Panc1 (cell line): ENCODE results near the gene SCAMP1.

Experiments
- POLR2AphosphoS5 ChIP-seq: IDR thresholded peaks from 2 replicates; pipeline ENCODE4 v1.6.1; 2012; ENCODE audit warnings: mild to moderate bottlenecking, low read depth, low read length, moderate library complexity
- SIN3A ChIP-seq: IDR thresholded peaks from 2 replicates; pipeline ENCODE4 v1.6.1; 2012; ENCODE audit warnings: low read depth, mild to moderate bottlenecking, low read length, moderate library complexity, borderline replicate concordance; ENCODE audit not compliant: insufficient read depth
- TCF7L2 ChIP-seq: IDR thresholded peaks from 2 replicates; pipeline ENCODE4 v1.6.1; 2011; ENCODE audit warnings: mild to moderate bottlenecking, low read depth, low read length, inconsistent platforms
- TF ChIP-seq, protein P1 (sequence below), 2 experiments: IDR thresholded peaks; 2 replicates each; pipeline ENCODE4 v1.6.1; 2011 to 2012; ENCODE audit warnings: low read depth in 2 of 2, control low read depth in 1 of 2, low read length in 1 of 2, mild to moderate bottlenecking in 1 of 2, moderate library complexity in 1 of 2; ENCODE audit not compliant: insufficient read depth in 1 of 2
- TF ChIP-seq, protein P2 (sequence below): fragments of 450-650 bp; IDR thresholded peaks from 2 replicates; pipeline ENCODE4 v1.5.1; 2017; ENCODE audit warnings: mild to moderate bottlenecking

DNA sequence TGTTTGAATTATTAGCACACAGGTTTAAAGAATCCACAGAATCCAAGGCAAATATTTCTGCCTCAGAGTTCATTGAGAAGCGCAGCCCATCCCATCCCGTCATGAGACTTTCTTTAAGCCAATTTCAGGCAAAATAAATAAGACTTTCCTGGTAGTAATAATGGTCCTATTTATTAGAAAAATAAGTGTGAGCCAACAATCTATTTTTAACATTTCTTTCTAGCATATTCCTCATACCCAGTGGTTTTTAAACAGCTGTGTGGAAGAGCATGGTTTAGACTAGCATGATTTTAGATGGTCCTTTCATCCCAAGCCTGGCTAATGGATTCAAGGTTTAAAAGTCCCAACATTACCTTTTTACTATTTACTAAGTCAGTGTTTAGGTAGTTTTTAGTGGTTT, 125.8 kb downstream of the SCAMP1 start:
- TF ChIP-seq POLR2AphosphoS5 (no peak), TCF7L2 (no peak), SIN3A (no peak)
- TF ChIP-seq, protein P1, sequence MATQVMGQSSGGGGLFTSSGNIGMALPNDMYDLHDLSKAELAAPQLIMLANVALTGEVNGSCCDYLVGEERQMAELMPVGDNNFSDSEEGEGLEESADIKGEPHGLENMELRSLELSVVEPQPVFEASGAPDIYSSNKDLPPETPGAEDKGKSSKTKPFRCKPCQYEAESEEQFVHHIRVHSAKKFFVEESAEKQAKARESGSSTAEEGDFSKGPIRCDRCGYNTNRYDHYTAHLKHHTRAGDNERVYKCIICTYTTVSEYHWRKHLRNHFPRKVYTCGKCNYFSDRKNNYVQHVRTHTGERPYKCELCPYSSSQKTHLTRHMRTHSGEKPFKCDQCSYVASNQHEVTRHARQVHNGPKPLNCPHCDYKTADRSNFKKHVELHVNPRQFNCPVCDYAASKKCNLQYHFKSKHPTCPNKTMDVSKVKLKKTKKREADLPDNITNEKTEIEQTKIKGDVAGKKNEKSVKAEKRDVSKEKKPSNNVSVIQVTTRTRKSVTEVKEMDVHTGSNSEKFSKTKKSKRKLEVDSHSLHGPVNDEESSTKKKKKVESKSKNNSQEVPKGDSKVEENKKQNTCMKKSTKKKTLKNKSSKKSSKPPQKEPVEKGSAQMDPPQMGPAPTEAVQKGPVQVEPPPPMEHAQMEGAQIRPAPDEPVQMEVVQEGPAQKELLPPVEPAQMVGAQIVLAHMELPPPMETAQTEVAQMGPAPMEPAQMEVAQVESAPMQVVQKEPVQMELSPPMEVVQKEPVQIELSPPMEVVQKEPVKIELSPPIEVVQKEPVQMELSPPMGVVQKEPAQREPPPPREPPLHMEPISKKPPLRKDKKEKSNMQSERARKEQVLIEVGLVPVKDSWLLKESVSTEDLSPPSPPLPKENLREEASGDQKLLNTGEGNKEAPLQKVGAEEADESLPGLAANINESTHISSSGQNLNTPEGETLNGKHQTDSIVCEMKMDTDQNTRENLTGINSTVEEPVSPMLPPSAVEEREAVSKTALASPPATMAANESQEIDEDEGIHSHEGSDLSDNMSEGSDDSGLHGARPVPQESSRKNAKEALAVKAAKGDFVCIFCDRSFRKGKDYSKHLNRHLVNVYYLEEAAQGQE (IDR thresholded peaks at IDR 0.05; ENCODE audit: insufficient read depth in 1 of 2, low read depth in 2 of 2, low read length in 1 of 2) = no peak
- TF ChIP-seq, protein P2, sequence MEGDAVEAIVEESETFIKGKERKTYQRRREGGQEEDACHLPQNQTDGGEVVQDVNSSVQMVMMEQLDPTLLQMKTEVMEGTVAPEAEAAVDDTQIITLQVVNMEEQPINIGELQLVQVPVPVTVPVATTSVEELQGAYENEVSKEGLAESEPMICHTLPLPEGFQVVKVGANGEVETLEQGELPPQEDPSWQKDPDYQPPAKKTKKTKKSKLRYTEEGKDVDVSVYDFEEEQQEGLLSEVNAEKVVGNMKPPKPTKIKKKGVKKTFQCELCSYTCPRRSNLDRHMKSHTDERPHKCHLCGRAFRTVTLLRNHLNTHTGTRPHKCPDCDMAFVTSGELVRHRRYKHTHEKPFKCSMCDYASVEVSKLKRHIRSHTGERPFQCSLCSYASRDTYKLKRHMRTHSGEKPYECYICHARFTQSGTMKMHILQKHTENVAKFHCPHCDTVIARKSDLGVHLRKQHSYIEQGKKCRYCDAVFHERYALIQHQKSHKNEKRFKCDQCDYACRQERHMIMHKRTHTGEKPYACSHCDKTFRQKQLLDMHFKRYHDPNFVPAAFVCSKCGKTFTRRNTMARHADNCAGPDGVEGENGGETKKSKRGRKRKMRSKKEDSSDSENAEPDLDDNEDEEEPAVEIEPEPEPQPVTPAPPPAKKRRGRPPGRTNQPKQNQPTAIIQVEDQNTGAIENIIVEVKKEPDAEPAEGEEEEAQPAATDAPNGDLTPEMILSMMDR = no peak
